HepG2 (cell line): ENCODE data around the gene ZNF844. TPM values are rescaled to one million over a fixed set of nuclear protein-coding genes. Genes with fewer than 3 reads are reported as not detected.

Experiments
- ARNT ChIP-seq: fragments of 450-650 bp; IDR thresholded peaks from 2 replicates; pipeline ENCODE4 v1.6.1; 2017
- CENPT ChIP-seq: sonication (generic); formaldehyde crosslinking; IDR thresholded peaks from 2 replicates; pipeline ENCODE4 v1.8.0; 2022; ENCODE audit warnings: low read depth, mild to moderate bottlenecking, moderate library complexity, missing genetic modification reagents
- JUND ChIP-seq: sonication (generic); formaldehyde crosslinking; IDR thresholded peaks from 2 replicates; pipeline ENCODE4 v1.8.0; 2022; ENCODE audit warnings: mild to moderate bottlenecking, missing genetic modification reagents
- KDM3A ChIP-seq: IDR thresholded peaks from 2 replicates; pipeline ENCODE4 v1.6.1; 2018; ENCODE audit warnings: low read depth, missing compliant biosample characterization
- KLF16 ChIP-seq, 2 experiments: sonication (generic) in 1 of 2; formaldehyde crosslinking in 1 of 2; IDR thresholded peaks; 2 replicates each; pipeline versions ENCODE4 v1.6.1 to v1.8.0; 2016 to 2023; ENCODE audit warnings: missing genetic modification reagents in 2 of 2, missing compliant biosample characterization in 1 of 2
- MAF1 ChIP-seq: sonication (generic); formaldehyde crosslinking; IDR thresholded peaks from 2 replicates; pipeline ENCODE4 v1.5.0; 2020; ENCODE audit warnings: missing genetic modification reagents, borderline replicate concordance
- NR2F1 ChIP-seq, 2 experiments: fragments of 450-650 bp in 1 of 2; formaldehyde crosslinking in 1 of 2; IDR thresholded peaks; 2 replicates each; pipeline versions ENCODE4 v1.5.0 to v1.6.1; 2016 to 2020; ENCODE audit warnings: mild to moderate bottlenecking in 1 of 2, missing compliant biosample characterization in 1 of 2, missing genetic modification reagents in 1 of 2, moderate library complexity in 1 of 2
- PAWR ChIP-seq: sonication (generic); formaldehyde crosslinking; IDR thresholded peaks from 2 replicates; pipeline ENCODE4 v1.4.0; 2020; ENCODE audit warnings: missing genetic modification reagents, mild to moderate bottlenecking, borderline replicate concordance
- SMAD9 ChIP-seq: sonication (generic); formaldehyde crosslinking; IDR thresholded peaks from 2 replicates; pipeline ENCODE4 v1.5.1; 2020; ENCODE audit warnings: mild to moderate bottlenecking, missing genetic modification reagents
- SNAI1 ChIP-seq: sonication (generic); formaldehyde crosslinking; IDR thresholded peaks from 2 replicates; pipeline ENCODE4 v1.5.0; 2020; ENCODE audit warnings: mild to moderate bottlenecking, missing genetic modification reagents, borderline replicate concordance
- ZMAT3 ChIP-seq: sonication (generic); formaldehyde crosslinking; conservative IDR thresholded peaks from 2 replicates; pipeline ENCODE4 v1.7.0; 2021; ENCODE audit warnings: missing genetic modification reagents
- ZNF121 ChIP-seq: sonication (generic); formaldehyde crosslinking; IDR thresholded peaks from 2 replicates; pipeline ENCODE4 v1.5.0; 2020; ENCODE audit warnings: mild to moderate bottlenecking, missing genetic modification reagents
- ZSCAN12 ChIP-seq: sonication (generic); formaldehyde crosslinking; IDR thresholded peaks from 2 replicates; pipeline ENCODE4 v1.9.0; 2021; ENCODE audit warnings: mild to moderate bottlenecking, missing genetic modification reagents
- polyA plus RNA-seq, 8 experiments: library from polyadenylated mRNA; depleted of rRNA in 3 of 8; stranded (reverse) in 7 of 8; unstranded in 1 of 8; fragments of >200 nt; fragmentation: Illumina TruSeq in 4 of 8; extraction: Trizol in 4 of 8; gene quantifications; 2 replicates each; pipeline versions ENCODE4 v1.2.1 to v1.2.3, GENCODE V29; 2011 to 2016; ENCODE audit warnings: low read depth in 4 of 8, missing spikeins in 1 of 8, mixed read lengths in 1 of 8; ENCODE audit not compliant: insufficient read depth in 1 of 8
- total RNA-seq, 5 experiments: library from RNA; depleted of rRNA; stranded (reverse); fragments of >200 nt; fragmentation: Illumina TruSeq; extraction: Trizol; gene quantifications; 2 replicates each; pipeline ENCODE4 v1.2.3, GENCODE V29; 2016; ENCODE audit warnings: low read depth in 1 of 5
- TF ChIP-seq, protein P1 (sequence below): sonication (generic); formaldehyde crosslinking; conservative IDR thresholded peaks from 2 replicates; pipeline ENCODE4 v1.4.0; 2020; ENCODE audit warnings: mild to moderate bottlenecking, missing genetic modification reagents, moderate library complexity
- TF ChIP-seq, protein P2 (sequence below): sonication (generic); formaldehyde crosslinking; IDR thresholded peaks from 2 replicates; pipeline ENCODE4 v1.8.1; 2023; ENCODE audit warnings: mild to moderate bottlenecking, missing genetic modification reagents
- TF ChIP-seq, protein P3 (sequence below): sonication (generic); formaldehyde crosslinking; IDR thresholded peaks from 2 replicates; pipeline ENCODE4 v1.4.0; 2020; ENCODE audit warnings: mild to moderate bottlenecking, missing genetic modification reagents
- TF ChIP-seq, protein P4 (sequence below): IDR thresholded peaks from 2 replicates; pipeline ENCODE4 v1.6.1; 2018; ENCODE audit warnings: missing genetic modification reagents
- TF ChIP-seq, protein P5 (sequence below): sonication (generic); formaldehyde crosslinking; IDR thresholded peaks from 2 replicates; pipeline ENCODE4 v1.4.0; 2020; ENCODE audit warnings: missing genetic modification reagents
- TF ChIP-seq, protein P6 (sequence below): sonication (generic); formaldehyde crosslinking; IDR thresholded peaks from 2 replicates; pipeline ENCODE4 v1.8.0; 2022; ENCODE audit warnings: mild to moderate bottlenecking, missing genetic modification reagents; ENCODE audit not compliant: insufficient replicate concordance

Gene ZNF844
- total and polyA plus RNA-seq, 2 of the 13 experiments (the other 11 are each of a cell fraction or from before 2014, with no cell fraction given): 1.0 to 3.2 TPM

DNA sequence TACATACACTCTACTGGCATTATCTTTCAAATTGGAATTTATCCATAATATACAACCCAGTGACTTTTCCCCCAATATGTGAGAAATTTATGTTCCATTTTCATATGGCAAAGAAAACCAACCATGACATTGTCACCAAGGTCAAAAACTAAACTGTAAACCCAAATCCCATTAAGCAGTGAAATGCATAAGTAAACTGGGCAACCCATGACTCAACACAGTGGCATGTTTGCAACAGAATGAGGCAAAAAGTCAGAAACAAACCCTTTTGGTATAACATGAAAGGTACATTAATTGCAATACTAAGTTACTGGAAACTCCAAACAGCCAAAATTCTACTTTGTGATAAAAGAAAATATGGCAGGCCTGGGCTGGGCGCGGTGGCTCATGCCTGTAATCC, 16.7 kb upstream of the ZNF844 start (continued):
- TF ChIP-seq, protein P1, sequence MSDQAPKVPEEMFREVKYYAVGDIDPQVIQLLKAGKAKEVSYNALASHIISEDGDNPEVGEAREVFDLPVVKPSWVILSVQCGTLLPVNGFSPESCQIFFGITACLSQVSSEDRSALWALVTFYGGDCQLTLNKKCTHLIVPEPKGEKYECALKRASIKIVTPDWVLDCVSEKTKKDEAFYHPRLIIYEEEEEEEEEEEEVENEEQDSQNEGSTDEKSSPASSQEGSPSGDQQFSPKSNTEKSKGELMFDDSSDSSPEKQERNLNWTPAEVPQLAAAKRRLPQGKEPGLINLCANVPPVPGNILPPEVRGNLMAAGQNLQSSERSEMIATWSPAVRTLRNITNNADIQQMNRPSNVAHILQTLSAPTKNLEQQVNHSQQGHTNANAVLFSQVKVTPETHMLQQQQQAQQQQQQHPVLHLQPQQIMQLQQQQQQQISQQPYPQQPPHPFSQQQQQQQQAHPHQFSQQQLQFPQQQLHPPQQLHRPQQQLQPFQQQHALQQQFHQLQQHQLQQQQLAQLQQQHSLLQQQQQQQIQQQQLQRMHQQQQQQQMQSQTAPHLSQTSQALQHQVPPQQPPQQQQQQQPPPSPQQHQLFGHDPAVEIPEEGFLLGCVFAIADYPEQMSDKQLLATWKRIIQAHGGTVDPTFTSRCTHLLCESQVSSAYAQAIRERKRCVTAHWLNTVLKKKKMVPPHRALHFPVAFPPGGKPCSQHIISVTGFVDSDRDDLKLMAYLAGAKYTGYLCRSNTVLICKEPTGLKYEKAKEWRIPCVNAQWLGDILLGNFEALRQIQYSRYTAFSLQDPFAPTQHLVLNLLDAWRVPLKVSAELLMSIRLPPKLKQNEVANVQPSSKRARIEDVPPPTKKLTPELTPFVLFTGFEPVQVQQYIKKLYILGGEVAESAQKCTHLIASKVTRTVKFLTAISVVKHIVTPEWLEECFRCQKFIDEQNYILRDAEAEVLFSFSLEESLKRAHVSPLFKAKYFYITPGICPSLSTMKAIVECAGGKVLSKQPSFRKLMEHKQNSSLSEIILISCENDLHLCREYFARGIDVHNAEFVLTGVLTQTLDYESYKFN (CRISPR knock-in tag): peak; percentile 66
- TF ChIP-seq, protein P2, sequence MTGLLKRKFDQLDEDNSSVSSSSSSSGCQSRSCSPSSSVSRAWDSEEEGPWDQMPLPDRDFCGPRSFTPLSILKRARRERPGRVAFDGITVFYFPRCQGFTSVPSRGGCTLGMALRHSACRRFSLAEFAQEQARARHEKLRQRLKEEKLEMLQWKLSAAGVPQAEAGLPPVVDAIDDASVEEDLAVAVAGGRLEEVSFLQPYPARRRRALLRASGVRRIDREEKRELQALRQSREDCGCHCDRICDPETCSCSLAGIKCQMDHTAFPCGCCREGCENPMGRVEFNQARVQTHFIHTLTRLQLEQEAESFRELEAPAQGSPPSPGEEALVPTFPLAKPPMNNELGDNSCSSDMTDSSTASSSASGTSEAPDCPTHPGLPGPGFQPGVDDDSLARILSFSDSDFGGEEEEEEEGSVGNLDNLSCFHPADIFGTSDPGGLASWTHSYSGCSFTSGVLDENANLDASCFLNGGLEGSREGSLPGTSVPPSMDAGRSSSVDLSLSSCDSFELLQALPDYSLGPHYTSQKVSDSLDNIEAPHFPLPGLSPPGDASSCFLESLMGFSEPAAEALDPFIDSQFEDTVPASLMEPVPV (CRISPR knock-in tag): no peak
- no peak for TF ChIP-seq ZSCAN12 (CRISPR knock-in tag)
- TF ChIP-seq, protein P3, sequence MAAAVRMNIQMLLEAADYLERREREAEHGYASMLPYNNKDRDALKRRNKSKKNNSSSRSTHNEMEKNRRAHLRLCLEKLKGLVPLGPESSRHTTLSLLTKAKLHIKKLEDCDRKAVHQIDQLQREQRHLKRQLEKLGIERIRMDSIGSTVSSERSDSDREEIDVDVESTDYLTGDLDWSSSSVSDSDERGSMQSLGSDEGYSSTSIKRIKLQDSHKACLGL (CRISPR knock-in tag): no peak
- no peak for TF ChIP-seq PAWR (CRISPR knock-in tag)
- no peak for TF ChIP-seq SMAD9 (CRISPR knock-in tag)
- TF ChIP-seq, protein P4, sequence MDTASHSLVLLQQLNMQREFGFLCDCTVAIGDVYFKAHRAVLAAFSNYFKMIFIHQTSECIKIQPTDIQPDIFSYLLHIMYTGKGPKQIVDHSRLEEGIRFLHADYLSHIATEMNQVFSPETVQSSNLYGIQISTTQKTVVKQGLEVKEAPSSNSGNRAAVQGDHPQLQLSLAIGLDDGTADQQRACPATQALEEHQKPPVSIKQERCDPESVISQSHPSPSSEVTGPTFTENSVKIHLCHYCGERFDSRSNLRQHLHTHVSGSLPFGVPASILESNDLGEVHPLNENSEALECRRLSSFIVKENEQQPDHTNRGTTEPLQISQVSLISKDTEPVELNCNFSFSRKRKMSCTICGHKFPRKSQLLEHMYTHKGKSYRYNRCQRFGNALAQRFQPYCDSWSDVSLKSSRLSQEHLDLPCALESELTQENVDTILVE (CRISPR knock-in tag): no peak
- TF ChIP-seq KDM3A: no peak
- TF ChIP-seq KLF16 (CRISPR knock-in tag; IDR thresholded peaks at IDR 0.05): no peak
- TF ChIP-seq ZMAT3 (CRISPR knock-in tag): no peak
- TF ChIP-seq CENPT (CRISPR knock-in tag): no peak
- no peak for TF ChIP-seq NR2F1 (CRISPR knock-in tag; IDR thresholded peaks at IDR 0.05)
- TF ChIP-seq, protein P5, sequence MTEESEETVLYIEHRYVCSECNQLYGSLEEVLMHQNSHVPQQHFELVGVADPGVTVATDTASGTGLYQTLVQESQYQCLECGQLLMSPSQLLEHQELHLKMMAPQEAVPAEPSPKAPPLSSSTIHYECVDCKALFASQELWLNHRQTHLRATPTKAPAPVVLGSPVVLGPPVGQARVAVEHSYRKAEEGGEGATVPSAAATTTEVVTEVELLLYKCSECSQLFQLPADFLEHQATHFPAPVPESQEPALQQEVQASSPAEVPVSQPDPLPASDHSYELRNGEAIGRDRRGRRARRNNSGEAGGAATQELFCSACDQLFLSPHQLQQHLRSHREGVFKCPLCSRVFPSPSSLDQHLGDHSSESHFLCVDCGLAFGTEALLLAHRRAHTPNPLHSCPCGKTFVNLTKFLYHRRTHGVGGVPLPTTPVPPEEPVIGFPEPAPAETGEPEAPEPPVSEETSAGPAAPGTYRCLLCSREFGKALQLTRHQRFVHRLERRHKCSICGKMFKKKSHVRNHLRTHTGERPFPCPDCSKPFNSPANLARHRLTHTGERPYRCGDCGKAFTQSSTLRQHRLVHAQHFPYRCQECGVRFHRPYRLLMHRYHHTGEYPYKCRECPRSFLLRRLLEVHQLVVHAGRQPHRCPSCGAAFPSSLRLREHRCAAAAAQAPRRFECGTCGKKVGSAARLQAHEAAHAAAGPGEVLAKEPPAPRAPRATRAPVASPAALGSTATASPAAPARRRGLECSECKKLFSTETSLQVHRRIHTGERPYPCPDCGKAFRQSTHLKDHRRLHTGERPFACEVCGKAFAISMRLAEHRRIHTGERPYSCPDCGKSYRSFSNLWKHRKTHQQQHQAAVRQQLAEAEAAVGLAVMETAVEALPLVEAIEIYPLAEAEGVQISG (CRISPR knock-in tag): no peak
- no peak for TF ChIP-seq SNAI1 (CRISPR knock-in tag)
- TF ChIP-seq ARNT: no peak
- no peak for TF ChIP-seq MAF1 (CRISPR knock-in tag)
- TF ChIP-seq, protein P6, sequence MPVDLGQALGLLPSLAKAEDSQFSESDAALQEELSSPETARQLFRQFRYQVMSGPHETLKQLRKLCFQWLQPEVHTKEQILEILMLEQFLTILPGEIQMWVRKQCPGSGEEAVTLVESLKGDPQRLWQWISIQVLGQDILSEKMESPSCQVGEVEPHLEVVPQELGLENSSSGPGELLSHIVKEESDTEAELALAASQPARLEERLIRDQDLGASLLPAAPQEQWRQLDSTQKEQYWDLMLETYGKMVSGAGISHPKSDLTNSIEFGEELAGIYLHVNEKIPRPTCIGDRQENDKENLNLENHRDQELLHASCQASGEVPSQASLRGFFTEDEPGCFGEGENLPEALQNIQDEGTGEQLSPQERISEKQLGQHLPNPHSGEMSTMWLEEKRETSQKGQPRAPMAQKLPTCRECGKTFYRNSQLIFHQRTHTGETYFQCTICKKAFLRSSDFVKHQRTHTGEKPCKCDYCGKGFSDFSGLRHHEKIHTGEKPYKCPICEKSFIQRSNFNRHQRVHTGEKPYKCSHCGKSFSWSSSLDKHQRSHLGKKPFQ (CRISPR knock-in tag): no peak
- TF ChIP-seq JUND: peak; percentile 81
- TF ChIP-seq ZNF121: no peak
